Measurements from ENCODE around the gene KLHL15.

DNA sequence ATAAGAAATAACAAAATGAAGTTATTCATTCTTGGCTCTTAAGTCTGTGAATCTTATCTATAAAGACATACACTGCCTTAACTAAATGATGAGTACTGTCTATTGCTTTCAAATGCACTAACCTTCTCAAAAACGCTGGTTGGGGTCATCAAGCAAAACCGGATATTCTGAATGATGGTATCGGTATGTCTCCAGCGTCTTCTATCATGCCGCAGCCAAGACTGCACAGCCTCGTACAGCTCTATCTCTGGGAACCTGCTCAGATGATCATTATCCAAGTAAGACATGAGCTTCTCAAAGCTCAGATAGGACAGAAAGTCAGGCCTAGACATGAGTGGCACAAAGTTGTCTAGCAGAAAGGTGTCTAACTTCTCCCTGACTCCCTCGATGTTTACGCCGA is 21.1 kb downstream of the KLHL15 start:
- TF ChIP-seq, protein P1, sequence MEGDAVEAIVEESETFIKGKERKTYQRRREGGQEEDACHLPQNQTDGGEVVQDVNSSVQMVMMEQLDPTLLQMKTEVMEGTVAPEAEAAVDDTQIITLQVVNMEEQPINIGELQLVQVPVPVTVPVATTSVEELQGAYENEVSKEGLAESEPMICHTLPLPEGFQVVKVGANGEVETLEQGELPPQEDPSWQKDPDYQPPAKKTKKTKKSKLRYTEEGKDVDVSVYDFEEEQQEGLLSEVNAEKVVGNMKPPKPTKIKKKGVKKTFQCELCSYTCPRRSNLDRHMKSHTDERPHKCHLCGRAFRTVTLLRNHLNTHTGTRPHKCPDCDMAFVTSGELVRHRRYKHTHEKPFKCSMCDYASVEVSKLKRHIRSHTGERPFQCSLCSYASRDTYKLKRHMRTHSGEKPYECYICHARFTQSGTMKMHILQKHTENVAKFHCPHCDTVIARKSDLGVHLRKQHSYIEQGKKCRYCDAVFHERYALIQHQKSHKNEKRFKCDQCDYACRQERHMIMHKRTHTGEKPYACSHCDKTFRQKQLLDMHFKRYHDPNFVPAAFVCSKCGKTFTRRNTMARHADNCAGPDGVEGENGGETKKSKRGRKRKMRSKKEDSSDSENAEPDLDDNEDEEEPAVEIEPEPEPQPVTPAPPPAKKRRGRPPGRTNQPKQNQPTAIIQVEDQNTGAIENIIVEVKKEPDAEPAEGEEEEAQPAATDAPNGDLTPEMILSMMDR (conservative IDR thresholded peaks at IDR 0.05; ENCODE audit: low read length): no peak
- TF ChIP-seq EZH2phosphoT487 (IDR thresholded peaks at IDR 0.05; ENCODE audit: borderline replicate concordance): no peak

Measured in Loucy (cell line).